Left lung (tissue), 10 donors: Measurements from ENCODE around the gene NLGN4Y. TPM values are rescaled to one million over a fixed set of nuclear protein-coding genes. Genes with fewer than 3 reads are reported as not detected.
A peak's percentile ranks its signal among the peaks of the same experiment; 100 is the strongest.

Source experiments
- ATAC-seq: fragments of 200-7000 bp; cut with Tn5 transposase; one replicate; pipeline ENCODE4 v1.9.1; 2020; ENCODE audit warnings: moderate library complexity
- DNase-seq, 4 donors: peaks; one replicate each; pipeline ENCODE4 v3.0.0-alpha.2; 2013 to 2020
- H3K27ac ChIP-seq, 2 donors: fragments of 200-600 bp; sonication (generic) in 1 of 2; one replicate each; pipeline versions ENCODE4 v1.5.0 to v1.8.0; 2020 to 2021
- H3K27me3 ChIP-seq, 2 donors: fragments of 200-600 bp; sonication (generic) in 1 of 2; one replicate each; pipeline versions ENCODE4 v1.5.0 to v1.8.0; 2020 to 2021
- H3K36me3 ChIP-seq, 2 donors: fragments of 200-600 bp; sonication (generic) in 1 of 2; one replicate each; pipeline versions ENCODE4 v1.5.0 to v1.8.0; 2020 to 2021
- H3K4me1 ChIP-seq, 2 donors: fragments of 200-600 bp; one replicate each; pipeline ENCODE4 v1.8.0; 2021
- H3K4me3 ChIP-seq, 2 donors: fragments of 200-600 bp; sonication (generic) in 1 of 2; one replicate each; pipeline versions ENCODE4 v1.5.0 to v1.8.0; 2020 to 2021; ENCODE audit warnings: mild to moderate bottlenecking in 1 of 2
- H3K9me3 ChIP-seq, 2 donors: fragments of 200-600 bp; sonication (generic) in 1 of 2; one replicate each; pipeline versions ENCODE4 v1.5.0 to v1.8.0; 2020 to 2021
- intact Hi-C, 2 donors: fragments of 100-400 bp; cut with DNase I; formaldehyde crosslinking; loops; one replicate each; pipeline versions ENCODE4 v1.11.2 to v1.14.2; 2022
- polyA plus RNA-seq, 6 donors: library from polyadenylated mRNA; unstranded; fragments of 120-200 nt; gene quantifications; one replicate each; pipeline ENCODE4 v1.2.1, GENCODE V29; 2013; ENCODE audit not compliant: insufficient read length in 6 of 6
- total RNA-seq, 2 donors: library from RNA; stranded (reverse); fragmentation: NEBNext Ultra II Directional; extraction: Animal tissue kit (Norgen Biotek cat#: 25700); gene quantifications; one replicate each; pipeline ENCODE4 v1.2.1, GENCODE V29; 2021
- TF ChIP-seq, protein P1 (sequence below), 2 donors: fragments of 200-600 bp; sonication (generic) in 1 of 2; IDR thresholded peaks; one replicate each; pipeline versions ENCODE4 v1.5.0 to v1.8.0; 2021; ENCODE audit warnings: antibody characterized with exemption in 2 of 2
- donor health status: DM: no; HTN: yes; CAD: no.
- donor health status: DM: no; HTN: no; CAD: no.

Gene NLGN4Y
- total and polyA plus RNA-seq, 8 donors, result 0.09 to 22.0 (median 3.2) TPM; not detected in 1

DNA sequence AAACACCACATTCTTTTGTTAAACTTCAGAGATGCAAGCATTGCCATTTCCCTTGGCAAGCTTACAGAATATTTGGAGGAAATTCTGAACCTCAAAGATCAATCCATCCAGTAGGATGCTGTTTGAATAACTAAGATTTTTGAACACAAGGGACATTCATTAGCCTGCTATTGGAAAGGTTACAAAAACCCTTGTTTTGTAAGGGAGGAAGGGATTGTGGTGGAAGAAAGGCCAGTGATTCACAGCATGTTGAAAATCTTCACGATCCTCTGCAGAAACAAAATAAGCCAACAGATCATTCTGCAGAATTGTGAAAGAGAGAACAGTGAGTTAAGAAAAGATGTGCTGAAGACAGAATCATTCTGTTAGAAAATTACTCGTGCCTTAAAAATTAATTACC is 297.9 kb downstream of the NLGN4Y start:
- Histone ChIP-seq H3K27ac (no peak overlapping the region), H3K36me3 (no peaks in the 10 kb centered on the region), H3K4me3 (no peak overlapping the region), H3K9me3 (no peaks in the 10 kb centered on the region), H3K4me1 (no peaks in the 10 kb centered on the region), H3K27me3 (no peaks in the 10 kb centered on the region)
- intact Hi-C loops, result no loop called here
- ATAC-seq (no peak), DNase-seq (peak in 1 of 4 donors; percentile 30)
- TF ChIP-seq, protein P1, sequence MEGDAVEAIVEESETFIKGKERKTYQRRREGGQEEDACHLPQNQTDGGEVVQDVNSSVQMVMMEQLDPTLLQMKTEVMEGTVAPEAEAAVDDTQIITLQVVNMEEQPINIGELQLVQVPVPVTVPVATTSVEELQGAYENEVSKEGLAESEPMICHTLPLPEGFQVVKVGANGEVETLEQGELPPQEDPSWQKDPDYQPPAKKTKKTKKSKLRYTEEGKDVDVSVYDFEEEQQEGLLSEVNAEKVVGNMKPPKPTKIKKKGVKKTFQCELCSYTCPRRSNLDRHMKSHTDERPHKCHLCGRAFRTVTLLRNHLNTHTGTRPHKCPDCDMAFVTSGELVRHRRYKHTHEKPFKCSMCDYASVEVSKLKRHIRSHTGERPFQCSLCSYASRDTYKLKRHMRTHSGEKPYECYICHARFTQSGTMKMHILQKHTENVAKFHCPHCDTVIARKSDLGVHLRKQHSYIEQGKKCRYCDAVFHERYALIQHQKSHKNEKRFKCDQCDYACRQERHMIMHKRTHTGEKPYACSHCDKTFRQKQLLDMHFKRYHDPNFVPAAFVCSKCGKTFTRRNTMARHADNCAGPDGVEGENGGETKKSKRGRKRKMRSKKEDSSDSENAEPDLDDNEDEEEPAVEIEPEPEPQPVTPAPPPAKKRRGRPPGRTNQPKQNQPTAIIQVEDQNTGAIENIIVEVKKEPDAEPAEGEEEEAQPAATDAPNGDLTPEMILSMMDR (IDR thresholded peaks at IDR 0.05), result no peak

DNA sequence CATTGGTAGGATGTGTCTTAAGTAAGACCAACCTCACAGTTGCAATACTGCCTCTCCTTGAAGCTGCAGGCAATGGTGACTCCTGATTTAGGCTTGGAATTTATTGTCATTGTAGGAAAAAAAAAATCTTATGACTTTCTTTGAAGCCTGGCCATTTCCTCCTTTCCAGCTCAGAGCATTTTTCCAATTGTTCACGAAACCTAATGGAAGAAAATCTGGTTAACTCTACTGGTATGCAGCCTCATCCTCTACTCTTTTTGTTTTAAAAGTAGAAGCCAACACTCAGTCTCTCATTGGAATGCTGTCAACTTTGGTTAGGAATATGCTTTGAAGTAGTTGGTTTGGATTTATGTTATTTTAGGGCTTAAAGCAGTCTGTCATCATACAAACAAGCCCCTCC is 298.6 kb downstream of the NLGN4Y start:
- H3K4me3 ChIP-seq, result no peak overlapping the region
- no peaks in the 10 kb centered on the region for H3K4me1 ChIP-seq
- H3K27me3 ChIP-seq, result no peaks in the 10 kb centered on the region
- no peak overlapping the region for H3K27ac ChIP-seq
- TF ChIP-seq, protein P1 (IDR thresholded peaks at IDR 0.05), result no peak
- DNase-seq, result no peak
- intact Hi-C loops, result no loop called here
- no peak for ATAC-seq
- no peaks in the 10 kb centered on the region for H3K9me3 ChIP-seq
- no peaks in the 10 kb centered on the region for H3K36me3 ChIP-seq

DNA sequence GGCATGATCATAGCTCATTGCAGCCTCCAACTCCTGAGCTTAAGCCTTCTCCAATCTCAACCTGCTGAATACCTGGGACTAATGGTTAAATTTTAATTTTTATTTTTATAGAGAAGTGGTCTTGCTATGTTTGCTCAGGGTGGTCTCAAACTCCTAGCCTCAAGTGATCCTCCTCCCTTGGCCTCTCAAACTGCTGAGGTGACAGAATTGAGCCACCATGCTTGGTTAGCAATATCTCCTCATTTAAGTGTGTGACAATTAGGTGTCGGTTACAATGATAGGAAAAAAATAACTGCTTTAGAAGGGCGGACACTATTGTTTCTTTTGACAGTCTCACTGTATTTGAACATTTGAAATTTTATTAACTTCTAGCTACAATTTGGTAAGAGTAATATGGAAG is 300.3 kb downstream of the NLGN4Y start:
- Histone ChIP-seq H3K27ac (no peak overlapping the region), H3K36me3 (no peaks in the 10 kb centered on the region), H3K9me3 (no peaks in the 10 kb centered on the region), H3K27me3 (no peaks in the 10 kb centered on the region), H3K4me1 (no peaks in the 10 kb centered on the region), H3K4me3 (no peak overlapping the region)
- intact Hi-C loops, result no loop called here
- DNase-seq (no peak), ATAC-seq (no peak)
- TF ChIP-seq, protein P1 (IDR thresholded peaks at IDR 0.05), result no peak

DNA sequence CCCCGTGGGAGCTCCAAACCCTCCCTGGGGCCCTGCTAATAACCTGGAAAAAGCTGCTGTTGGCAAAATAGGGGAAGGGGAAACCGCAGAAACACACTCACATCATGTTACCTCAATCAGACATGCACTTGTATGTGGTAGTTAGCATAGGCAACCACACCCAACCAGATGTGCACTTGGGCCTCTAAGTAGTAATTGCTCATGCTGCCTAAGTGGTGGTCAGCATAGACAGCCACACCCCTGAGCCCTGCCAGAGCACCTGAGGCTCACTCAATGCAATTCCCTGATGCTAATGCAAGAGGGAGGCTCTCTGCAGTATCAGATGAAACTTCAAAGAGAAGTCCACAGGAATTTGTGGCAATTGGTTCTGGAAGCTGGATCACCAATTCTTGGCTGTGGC is 301.4 kb downstream of the NLGN4Y start:
- Histone ChIP-seq H3K36me3 (no peaks in the 10 kb centered on the region), H3K4me3 (no peak overlapping the region), H3K27ac (no peak overlapping the region), H3K9me3 (no peaks in the 10 kb centered on the region), H3K27me3 (no peaks in the 10 kb centered on the region), H3K4me1 (no peaks in the 10 kb centered on the region)
- ATAC-seq (no peak), DNase-seq (no peak)
- TF ChIP-seq, protein P1 (IDR thresholded peaks at IDR 0.05), result no peak
- intact Hi-C loops, result no loop called here

DNA sequence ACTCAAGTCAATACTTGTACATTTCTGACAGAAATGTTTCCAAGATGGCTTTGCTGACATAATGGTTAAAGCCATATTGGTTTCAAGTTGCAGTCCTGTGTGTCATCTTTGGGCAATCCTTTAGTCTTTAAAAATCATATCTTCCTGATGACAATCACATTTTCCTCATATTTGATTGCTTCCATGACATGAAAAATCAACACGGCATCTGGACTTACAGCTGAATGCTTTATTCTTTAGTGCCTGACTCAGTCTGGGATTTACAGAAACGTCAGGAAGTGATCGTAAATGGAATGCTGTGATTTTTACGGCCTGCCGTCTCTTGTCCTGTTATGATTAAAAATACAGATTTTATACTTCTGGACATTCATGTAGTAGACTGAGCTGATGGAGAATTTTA is 304.2 kb downstream of the NLGN4Y start:
- Histone ChIP-seq H3K27me3 (no peaks in the 10 kb centered on the region), H3K4me3 (no peak overlapping the region), H3K27ac (no peak overlapping the region), H3K36me3 (no peaks in the 10 kb centered on the region), H3K9me3 (no peaks in the 10 kb centered on the region), H3K4me1 (no peaks in the 10 kb centered on the region)
- TF ChIP-seq, protein P1 (IDR thresholded peaks at IDR 0.05), result no peak
- intact Hi-C loops, result no loop called here
- ATAC-seq, result no peak
- no peak for DNase-seq
